ENCODE results near the gene NPB. TPM values are rescaled to one million over a fixed set of nuclear protein-coding genes. Genes with fewer than 3 reads are reported as not detected.

Gene NPB
- polyA plus RNA-seq, 1 of the 3 experiments (the other 2 are of a cell fraction), result 2.4 TPM

DNA sequence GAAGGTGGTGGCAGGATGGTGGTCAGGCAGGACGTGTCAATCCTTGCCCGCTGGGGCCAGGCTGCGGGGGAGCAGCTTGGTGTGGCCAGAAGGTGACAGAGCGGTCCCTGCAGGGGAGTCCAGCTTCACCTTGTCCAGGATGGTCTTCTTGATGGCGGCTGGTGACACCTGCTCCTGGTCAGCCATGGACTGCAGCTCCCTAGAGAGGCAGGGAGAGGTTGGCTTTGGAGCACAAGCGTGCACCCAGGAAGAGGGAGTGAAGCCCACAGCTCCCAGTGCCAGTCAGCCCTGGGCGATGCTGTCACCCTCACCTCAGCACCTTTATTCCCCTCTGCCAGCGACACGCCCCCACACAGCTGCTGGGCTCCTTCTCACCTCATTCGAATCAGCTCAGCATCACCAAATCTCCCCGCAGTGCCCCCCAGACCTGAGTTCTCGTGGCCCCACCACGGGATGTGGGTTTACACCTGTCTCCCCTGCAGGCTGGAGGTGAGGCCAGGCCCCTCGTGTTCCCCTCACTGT, 31.2 kb downstream of the NPB start:
- Histone ChIP-seq H3K4me3 (ENCODE audit: low read depth in 2 of 2, low read length in 1 of 2) (no peak overlapping the region), H3K4me1 (ENCODE audit: control insufficient read depth in 1 of 2, insufficient read depth in 2 of 2, low read depth in 1 of 2, low read length in 1 of 2) (peaks cover 11 to 29% of the 10 kb centered on the region in 2 experiments; a peak in 2 of 4 replicates), H3K9me3 (no peaks in the 10 kb centered on the region), H3K79me2 (ENCODE audit: insufficient read depth) (peaks cover 19% of the 10 kb centered on the region), H3K27me3 (ENCODE audit: insufficient read depth) (no peaks in the 10 kb centered on the region), H3K9me2 (no peaks in the 10 kb centered on the region), H3K4me2 (no peak overlapping the region), H4K20me1 (ENCODE audit: insufficient read depth) (peaks cover 7% of the 10 kb centered on the region; the same call in 1 of the 2 replicates), H2AFZ (ENCODE audit: low read depth) (no peak overlapping the region), H3K9ac (no peak overlapping the region), H3K27ac (ENCODE audit: low read depth in 2 of 2, low read length in 1 of 2) (no peak overlapping the region), H3F3A (replicated peaks; ENCODE audit: insufficient read depth) (peaks cover 21% of the 10 kb centered on the region), H3K36me3 (replicated peaks in 1 of 2; ENCODE audit: control insufficient read depth in 1 of 2, insufficient read depth in 2 of 2, low read length in 1 of 2) (peaks cover 0 to 20% of the 10 kb centered on the region in 2 experiments)
- DNase-seq, result no peak
- POLR2A ChIA-PET, result interaction anchor here (1.1 to 2.1 kb wide), 2 partner anchors 64 to 88 kb away, joined by 3 to 7 read pairs; no protein-coding TSS in a partner anchor
- WGBS (ENCODE audit: low lambda C conversion rate), result 94% methylated on average over 14 of the region's 14 CpGs
- no peak for TF ChIP-seq MEF2A (IDR thresholded peaks at IDR 0.05; ENCODE audit: borderline replicate concordance, low read depth)
- TF ChIP-seq FOSL2 (IDR thresholded peaks at IDR 0.05; ENCODE audit: borderline replicate concordance, low read depth), result no peak
- TF ChIP-seq TEAD4 (IDR thresholded peaks at IDR 0.05; ENCODE audit: borderline replicate concordance, insufficient read depth), result no peak
- TF ChIP-seq CHD2 (IDR thresholded peaks at IDR 0.05; ENCODE audit: low read length, partially characterized antibody), result peak; percentile 16
- no peak for TF ChIP-seq EP300 (IDR thresholded peaks at IDR 0.05; ENCODE audit: borderline replicate concordance in 1 of 2, low read depth in 1 of 2, low read length in 1 of 2)
- CTCF ChIA-PET, result interaction anchor here (1.0 to 11.7 kb wide), 4 partner anchors 27 to 87 kb away, joined by 3 to 107 read pairs (median 12); partner anchors contain the start of gene NOTUM

DNA sequence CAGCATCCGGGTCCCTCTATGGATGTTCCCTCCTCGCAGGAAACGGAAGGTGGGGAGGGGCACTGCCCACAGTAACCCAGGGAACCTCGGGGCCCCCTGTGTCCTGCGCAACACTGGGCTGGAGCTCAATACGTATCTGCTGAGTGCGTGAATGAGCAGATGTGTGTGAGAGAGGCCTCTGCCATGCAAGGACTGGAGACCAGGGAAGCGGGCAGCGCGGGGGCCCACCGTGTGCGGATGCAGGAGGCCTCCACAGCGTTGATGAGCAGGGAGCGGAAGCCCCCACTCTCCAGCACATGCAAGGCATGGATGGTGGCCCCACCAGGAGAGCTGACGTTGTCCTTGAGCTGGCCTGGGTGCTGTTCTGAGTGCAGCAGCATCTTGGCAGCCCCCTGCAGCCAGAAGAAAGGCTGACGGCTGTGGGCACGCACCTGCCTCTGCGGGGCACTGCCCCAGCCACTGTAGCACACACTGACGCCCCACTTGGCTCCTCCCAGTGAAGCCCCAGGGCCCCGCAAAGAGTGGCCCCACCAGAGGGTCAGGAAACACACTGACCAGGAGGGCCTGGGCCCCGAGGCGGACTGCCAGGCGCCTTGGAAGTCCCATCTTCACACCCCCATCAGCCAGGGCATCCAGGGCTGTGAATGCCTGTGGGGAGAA, 32.2 kb downstream of the NPB start:
- peaks cover 0 to 20% of the 10 kb centered on the region in 2 experiments for H3K36me3 ChIP-seq (replicated peaks in 1 of 2; ENCODE audit: control insufficient read depth in 1 of 2, insufficient read depth in 2 of 2, low read length in 1 of 2)
- ChIA-PET CTCF (interaction anchor here (0.8 to 11.7 kb wide), 8 partner anchors 22 to 102 kb away, joined by 3 to 107 read pairs (median 4); partner anchors contain the start of gene NOTUM), POLR2A (interaction anchor here (0.5 to 2.1 kb wide), 2 partner anchors 72 to 87 kb away, joined by 3 to 7 read pairs; no protein-coding TSS in a partner anchor)
- no peak overlapping the region for H2AFZ ChIP-seq (ENCODE audit: low read depth)
- no peaks in the 10 kb centered on the region for H3K27me3 ChIP-seq (ENCODE audit: insufficient read depth)
- peaks cover 19% of the 10 kb centered on the region for H3K79me2 ChIP-seq (ENCODE audit: insufficient read depth)
- H3K4me2 ChIP-seq, result no peak overlapping the region
- H3K9me2 ChIP-seq, result no peaks in the 10 kb centered on the region
- peaks cover 6 to 19% of the 10 kb centered on the region in 2 experiments; a peak in 2 of 4 replicates for H3K4me1 ChIP-seq (ENCODE audit: control insufficient read depth in 1 of 2, insufficient read depth in 2 of 2, low read depth in 1 of 2, low read length in 1 of 2)
- H3K27ac ChIP-seq (ENCODE audit: low read depth in 2 of 2, low read length in 1 of 2), result no peak overlapping the region
- WGBS (ENCODE audit: low lambda C conversion rate), result 98% methylated on average over 14 of the region's 23 CpGs
- TF ChIP-seq REST (IDR thresholded peaks at IDR 0.05; ENCODE audit: low read depth, low read length), result no peak
- no peak for TF ChIP-seq ELF1 (IDR thresholded peaks at IDR 0.05)
- TF ChIP-seq, protein P1, sequence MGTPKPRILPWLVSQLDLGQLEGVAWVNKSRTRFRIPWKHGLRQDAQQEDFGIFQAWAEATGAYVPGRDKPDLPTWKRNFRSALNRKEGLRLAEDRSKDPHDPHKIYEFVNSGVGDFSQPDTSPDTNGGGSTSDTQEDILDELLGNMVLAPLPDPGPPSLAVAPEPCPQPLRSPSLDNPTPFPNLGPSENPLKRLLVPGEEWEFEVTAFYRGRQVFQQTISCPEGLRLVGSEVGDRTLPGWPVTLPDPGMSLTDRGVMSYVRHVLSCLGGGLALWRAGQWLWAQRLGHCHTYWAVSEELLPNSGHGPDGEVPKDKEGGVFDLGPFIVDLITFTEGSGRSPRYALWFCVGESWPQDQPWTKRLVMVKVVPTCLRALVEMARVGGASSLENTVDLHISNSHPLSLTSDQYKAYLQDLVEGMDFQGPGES (IDR thresholded peaks at IDR 0.05; ENCODE audit: low read depth, low read length), result no peak
- no peak overlapping the region for H3K4me3 ChIP-seq (ENCODE audit: low read depth in 2 of 2, low read length in 1 of 2)
- peaks cover 16% of the 10 kb centered on the region for H3F3A ChIP-seq (replicated peaks; ENCODE audit: insufficient read depth)
- H3K9ac ChIP-seq, result no peak overlapping the region
- no peak for DNase-seq
- H3K9me3 ChIP-seq, result no peaks in the 10 kb centered on the region
- peaks cover 7% of the 10 kb centered on the region; the same call in 1 of the 2 replicates for H4K20me1 ChIP-seq (ENCODE audit: insufficient read depth)
